Stomach (tissue), 4 donors: Measurements from ENCODE around the gene ADORA1.

Source experiments
- EP300 ChIP-seq: sonication (generic); formaldehyde crosslinking; IDR thresholded peaks from one replicate; pipeline ENCODE4 v1.6.1; 2017; ENCODE audit warnings: antibody characterized with exemption
- POLR2A ChIP-seq, 4 donors: fragments of 450-650 bp; IDR thresholded peaks; one replicate each; pipeline ENCODE4 v1.6.1; 2016; ENCODE audit warnings: antibody characterized with exemption in 4 of 4, control low read depth in 2 of 4, mild to moderate bottlenecking in 1 of 4, moderate library complexity in 1 of 4
- POLR2AphosphoS5 ChIP-seq, 3 donors: sonication (generic); formaldehyde crosslinking; IDR thresholded peaks; one replicate each; pipeline ENCODE4 v1.6.1; 2016; ENCODE audit warnings: antibody characterized with exemption in 3 of 3
- TF ChIP-seq, protein P1 (sequence below), 7 experiments: fragments of 450-650 bp in 4 of 7; fragments of 200-600 bp in 3 of 7; sonication (generic) in 3 of 7; IDR thresholded peaks; one replicate each; pipeline ENCODE4 v1.5.1; 2016 to 2019; ENCODE audit warnings: antibody characterized with exemption in 7 of 7, control low read depth in 2 of 7, mild to moderate bottlenecking in 1 of 7

DNA sequence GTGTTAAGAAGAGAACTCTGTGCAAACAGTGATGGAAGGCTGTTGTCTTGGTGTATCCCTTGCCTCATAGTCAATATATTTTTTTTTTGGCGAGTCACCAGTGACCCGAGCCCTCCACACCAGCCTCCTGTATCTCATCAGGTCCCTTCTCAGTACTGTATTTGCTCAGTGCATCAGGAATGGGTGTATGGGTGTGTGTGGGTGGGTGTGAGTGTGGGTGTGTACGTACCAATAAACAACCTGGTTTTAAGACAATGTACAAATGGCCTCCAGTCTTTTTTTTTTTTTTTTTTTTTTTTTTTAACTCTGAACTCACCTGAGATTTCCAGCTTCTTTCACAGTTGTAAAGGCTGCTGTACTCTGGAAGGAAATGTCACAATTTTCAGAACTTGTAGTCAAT, 49.0 kb upstream of the ADORA1 start:
- TF ChIP-seq, protein P1, sequence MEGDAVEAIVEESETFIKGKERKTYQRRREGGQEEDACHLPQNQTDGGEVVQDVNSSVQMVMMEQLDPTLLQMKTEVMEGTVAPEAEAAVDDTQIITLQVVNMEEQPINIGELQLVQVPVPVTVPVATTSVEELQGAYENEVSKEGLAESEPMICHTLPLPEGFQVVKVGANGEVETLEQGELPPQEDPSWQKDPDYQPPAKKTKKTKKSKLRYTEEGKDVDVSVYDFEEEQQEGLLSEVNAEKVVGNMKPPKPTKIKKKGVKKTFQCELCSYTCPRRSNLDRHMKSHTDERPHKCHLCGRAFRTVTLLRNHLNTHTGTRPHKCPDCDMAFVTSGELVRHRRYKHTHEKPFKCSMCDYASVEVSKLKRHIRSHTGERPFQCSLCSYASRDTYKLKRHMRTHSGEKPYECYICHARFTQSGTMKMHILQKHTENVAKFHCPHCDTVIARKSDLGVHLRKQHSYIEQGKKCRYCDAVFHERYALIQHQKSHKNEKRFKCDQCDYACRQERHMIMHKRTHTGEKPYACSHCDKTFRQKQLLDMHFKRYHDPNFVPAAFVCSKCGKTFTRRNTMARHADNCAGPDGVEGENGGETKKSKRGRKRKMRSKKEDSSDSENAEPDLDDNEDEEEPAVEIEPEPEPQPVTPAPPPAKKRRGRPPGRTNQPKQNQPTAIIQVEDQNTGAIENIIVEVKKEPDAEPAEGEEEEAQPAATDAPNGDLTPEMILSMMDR (IDR thresholded peaks at IDR 0.05): no peak
- TF ChIP-seq POLR2A (IDR thresholded peaks at IDR 0.05) (no peak), POLR2AphosphoS5 (IDR thresholded peaks at IDR 0.05) (no peak), EP300 (no peak)
